ENCODE results near the gene PSMD14.

PSMD14 gene

DNA sequence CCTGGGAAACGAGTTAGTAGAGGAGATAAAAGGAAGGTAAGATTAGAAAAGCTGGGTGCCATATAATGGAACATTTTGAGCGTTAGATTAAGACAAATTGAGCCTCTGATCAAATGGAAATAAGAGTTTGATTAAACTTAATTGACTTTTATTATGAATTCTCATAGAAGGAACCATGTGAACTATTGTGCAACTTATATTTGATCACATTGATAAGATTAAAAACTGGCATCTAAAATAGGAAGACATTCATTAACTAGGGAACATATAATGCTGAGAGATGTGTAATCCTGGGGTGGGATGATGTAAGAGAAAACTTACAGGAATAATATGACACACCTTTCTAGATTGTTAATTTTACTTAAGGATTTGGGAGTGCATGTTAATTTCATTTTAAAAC, 130.4 kb downstream of the PSMD14 start:
- TF ChIP-seq CTCF (IDR thresholded peaks at IDR 0.05; ENCODE audit: control insufficient read depth, insufficient read depth, low read depth, low read length, missing control alignments) = no peak
- no peak for DNase-seq (ENCODE audit: low read depth)
- no peak overlapping the region for H3K4me3 ChIP-seq (ENCODE audit: control insufficient read depth, low read depth, low read length)

DNA sequence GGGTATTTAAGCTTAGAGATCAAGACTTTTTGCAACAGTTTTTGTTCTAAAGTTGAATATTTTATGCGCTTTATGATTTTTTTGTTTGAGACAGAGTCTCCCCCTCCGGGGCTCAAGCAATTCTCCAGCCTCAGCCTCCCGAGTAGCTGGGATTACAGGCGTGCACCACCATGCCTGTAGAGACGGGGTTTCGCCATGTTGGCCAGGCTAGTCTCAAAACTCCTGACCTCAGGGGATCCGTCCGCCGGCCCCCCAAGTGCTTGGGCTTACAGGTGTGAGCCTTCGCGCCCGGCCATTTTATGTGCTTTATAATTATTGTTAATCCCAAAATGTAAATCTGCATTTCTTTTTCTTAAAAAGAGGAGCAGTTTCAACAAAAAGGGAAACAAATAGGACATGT, 136.9 kb downstream of the PSMD14 start:
- H3K4me3 ChIP-seq (ENCODE audit: control insufficient read depth, low read depth, low read length) = no peak overlapping the region
- DNase-seq (ENCODE audit: low read depth) = no peak
- TF ChIP-seq CTCF (IDR thresholded peaks at IDR 0.05; ENCODE audit: control insufficient read depth, insufficient read depth, low read depth, low read length, missing control alignments) = no peak

DNA sequence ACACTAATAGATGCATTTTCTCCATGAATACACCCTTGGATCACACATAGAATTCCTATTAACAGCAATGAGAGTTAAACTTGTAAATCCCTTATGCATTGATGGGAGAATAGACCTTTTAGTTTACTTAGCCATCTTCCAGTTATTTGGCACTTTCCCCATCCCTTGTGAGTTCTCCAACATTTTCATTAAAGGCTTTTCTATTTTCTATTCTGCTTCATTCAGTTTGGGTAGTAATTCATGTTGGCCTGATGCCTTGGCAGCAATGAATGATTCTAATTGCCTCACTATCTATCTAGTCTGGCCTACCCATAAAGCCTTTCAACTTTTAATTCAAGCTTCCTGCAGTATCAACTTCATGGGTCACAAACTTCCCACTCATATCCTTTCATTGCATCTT, 140.2 kb downstream of the PSMD14 start:
- DNase-seq (ENCODE audit: low read depth) = no peak
- H3K4me3 ChIP-seq (ENCODE audit: control insufficient read depth, low read depth, low read length) = no peak overlapping the region
- TF ChIP-seq CTCF (IDR thresholded peaks at IDR 0.05; ENCODE audit: control insufficient read depth, insufficient read depth, low read depth, low read length, missing control alignments) = no peak
